GM23248 (cell line): ENCODE results near the gene VPS26C. TPM values are rescaled to one million over a fixed set of nuclear protein-coding genes. Genes with fewer than 3 reads are reported as not detected.

Experiments
- DNase-seq: peaks from one replicate; pipeline ENCODE4 v3.0.0-alpha.2; 2015
- H2AFZ ChIP-seq: fragments of 200-600 bp; sonication (generic); 2 replicates; pipeline ENCODE4 v1.6.1; 2016; ENCODE audit warnings: antibody characterized with exemption
- H3F3A ChIP-seq: fragments of 200-600 bp; sonication (generic); 2 replicates; pipeline ENCODE4 v1.6.1; 2016; ENCODE audit warnings: mild to moderate bottlenecking, antibody characterized with exemption, mixed run types; ENCODE audit not compliant: insufficient read depth
- H3K27ac ChIP-seq: fragments of 200-600 bp; sonication (generic); 2 replicates; pipeline ENCODE4 v1.5.1; 2016; ENCODE audit warnings: mild to moderate bottlenecking
- H3K27me3 ChIP-seq: fragments of 200-600 bp; sonication (generic); replicated peaks from 2 replicates; pipeline ENCODE4 v1.6.1; 2016; ENCODE audit warnings: mild to moderate bottlenecking; ENCODE audit not compliant: insufficient read depth
- H3K36me3 ChIP-seq: fragments of 200-600 bp; sonication (generic); 2 replicates; pipeline ENCODE4 v1.6.1; 2016; ENCODE audit warnings: low read depth, mild to moderate bottlenecking
- H3K4me1 ChIP-seq: fragments of 200-600 bp; sonication (generic); 2 replicates; pipeline ENCODE4 v1.6.1; 2016; ENCODE audit warnings: mild to moderate bottlenecking; ENCODE audit not compliant: insufficient read depth
- H3K4me2 ChIP-seq: fragments of 200-600 bp; sonication (generic); one replicate; pipeline ENCODE4 v1.6.1; 2016; ENCODE audit warnings: mild to moderate bottlenecking; ENCODE audit not compliant: unreplicated experiment
- H3K4me3 ChIP-seq: fragments of 200-600 bp; sonication (generic); 2 replicates; pipeline ENCODE4 v1.5.1; 2016; ENCODE audit warnings: mild to moderate bottlenecking
- H3K79me2 ChIP-seq: fragments of 200-600 bp; sonication (generic); 2 replicates; pipeline ENCODE4 v1.6.1; 2016; ENCODE audit warnings: mild to moderate bottlenecking; ENCODE audit not compliant: insufficient read depth
- H3K9ac ChIP-seq: fragments of 200-600 bp; sonication (generic); 2 replicates; pipeline ENCODE4 v1.6.1; 2016; ENCODE audit warnings: mild to moderate bottlenecking
- H3K9me2 ChIP-seq: fragments of 200-600 bp; sonication (generic); 2 replicates; pipeline ENCODE4 v1.6.1; 2016; ENCODE audit warnings: mixed run types, mild to moderate bottlenecking, moderate library complexity; ENCODE audit not compliant: insufficient read depth
- H3K9me3 ChIP-seq: fragments of 200-600 bp; sonication (generic); one replicate; pipeline ENCODE4 v1.6.1; 2017; ENCODE audit warnings: low read depth
- H4K20me1 ChIP-seq: fragments of 200-600 bp; sonication (generic); 2 replicates; pipeline ENCODE4 v1.6.0; 2016; ENCODE audit not compliant: insufficient read depth
- EZH2 ChIP-seq: fragments of 200-600 bp; sonication (generic); IDR thresholded peaks from 2 replicates; pipeline ENCODE4 v1.6.1; 2018; ENCODE audit warnings: antibody characterized with exemption, mild to moderate bottlenecking; ENCODE audit not compliant: insufficient read depth, poor library complexity, severe bottlenecking
- EZH2phosphoT487 ChIP-seq: fragments of 200-600 bp; sonication (generic); IDR thresholded peaks from 2 replicates; pipeline ENCODE4 v1.6.1; 2018; ENCODE audit warnings: antibody characterized with exemption, moderate library complexity, mild to moderate bottlenecking, low read depth; ENCODE audit not compliant: insufficient read depth
- WGBS, 2 experiments: methylation state at CpG; one replicate each; pipeline ENCODE4 v1.1.6; 2015 to 2017; ENCODE audit warnings: low lambda C conversion rate in 2 of 2, low coverage in 1 of 2; ENCODE audit errors: missing lambda C conversion rate in 2 of 2; 5-methylcytosine and 5-hydroxymethylcytosine counted together
- in situ Hi-C: fragments of 300-500 bp; cut with MboI; formaldehyde crosslinking; loops from 2 replicates; pipeline ENCODE4 v1.15.0; 2020
- polyA plus RNA-seq: library from polyadenylated mRNA; unstranded; fragments of >200 nt; fragmentation: Nextera tagmentation; extraction: Ambion mirVana; gene quantifications from 2 replicates; pipeline ENCODE4 v1.2.1, GENCODE V29; 2016
- total RNA-seq: library from RNA; depleted of rRNA; stranded (reverse); fragments of >200 nt; shearing (Covaris generic); gene quantifications from 2 replicates; pipeline ENCODE4 v1.2.3, GENCODE V29; 2014

Gene VPS26C
- total and polyA plus RNA-seq, 2 experiments from 2014 or later = 42.3 to 55.0 TPM

DNA sequence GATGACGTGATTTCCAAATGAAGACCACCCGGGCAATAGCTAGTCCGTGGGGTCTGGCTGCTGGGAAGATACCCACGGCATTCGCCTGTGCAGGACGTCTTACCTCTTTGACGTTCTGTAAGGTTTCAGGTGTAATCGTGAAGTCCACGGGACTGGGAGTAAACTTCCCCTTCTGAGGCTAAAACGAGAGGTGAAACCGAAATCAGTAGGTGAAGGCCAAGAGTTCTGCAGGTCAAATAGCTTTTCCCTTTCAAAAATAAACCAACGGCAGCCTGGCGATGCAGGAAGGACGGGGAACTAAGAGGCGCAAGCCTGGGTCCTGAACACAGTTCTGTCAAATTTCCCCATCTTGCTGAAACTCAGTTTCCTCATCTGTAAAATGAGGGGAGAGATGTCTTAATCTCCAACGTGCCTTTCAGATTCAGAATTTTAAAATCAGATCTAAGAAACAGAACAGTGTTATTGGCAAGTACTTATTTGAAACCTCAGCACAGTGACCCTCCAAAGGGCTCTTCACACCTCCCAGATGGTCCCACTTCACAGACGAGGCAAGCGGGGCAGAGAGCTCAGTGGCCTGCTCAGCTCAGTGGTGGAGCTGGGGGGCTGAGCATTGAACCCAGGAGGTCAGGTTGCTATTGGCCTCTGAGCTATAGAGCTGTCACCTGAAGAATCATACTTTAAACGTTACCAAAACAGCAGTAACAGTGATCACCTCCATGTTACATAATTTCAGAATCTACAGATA lies 34.7 kb downstream of the VPS26C start:
- WGBS, 2 experiments = 90 to 92% methylated on average over 19 of the region's 19 CpGs

DNA sequence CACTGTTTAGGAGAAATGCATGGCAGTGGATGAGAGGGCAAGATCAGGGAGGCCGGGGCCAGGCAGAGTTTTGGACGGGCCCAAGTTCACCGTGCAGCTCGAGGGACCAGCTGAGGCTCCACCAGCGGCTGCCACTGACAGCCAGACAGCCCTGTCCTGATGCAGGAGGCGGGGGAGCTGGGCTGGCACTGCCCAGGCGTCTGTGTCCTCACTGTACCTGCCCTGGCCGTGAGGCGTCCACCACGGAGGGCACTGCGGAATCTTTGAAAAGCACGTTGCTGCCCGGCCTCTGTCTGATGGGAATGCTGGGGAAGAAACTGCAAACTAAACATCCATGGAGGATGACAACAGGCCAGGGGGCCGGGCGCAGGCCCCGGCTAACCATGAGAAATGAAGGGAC lies 35.5 kb downstream of the VPS26C start:
- H3K27ac ChIP-seq = no peak overlapping the region
- peaks cover 15% of the 10 kb centered on the region for H3K79me2 ChIP-seq
- H2AFZ ChIP-seq = no peak overlapping the region
- H3K4me1 ChIP-seq = no peaks in the 10 kb centered on the region
- WGBS, 2 experiments = 89 to 94% methylated on average over 16 of the region's 16 CpGs
- H3K9me3 ChIP-seq = no peaks in the 10 kb centered on the region
- H3K9me2 ChIP-seq = no peaks in the 10 kb centered on the region
- in situ Hi-C loops = no loop called here
- no peaks in the 10 kb centered on the region for H4K20me1 ChIP-seq
- no peaks in the 10 kb centered on the region for H3K27me3 ChIP-seq
- H3F3A ChIP-seq = no peaks in the 10 kb centered on the region
- H3K9ac ChIP-seq = no peak overlapping the region
- TF ChIP-seq EZH2 = no peak
- TF ChIP-seq EZH2phosphoT487 = no peak
- H3K36me3 ChIP-seq = peaks cover 18% of the 10 kb centered on the region
- no peak for DNase-seq
- H3K4me2 ChIP-seq = no peak overlapping the region
- H3K4me3 ChIP-seq = no peak overlapping the region

More for the DNA sequence above, 34.7 kb downstream of the VPS26C start:
- no peak for DNase-seq
- TF ChIP-seq EZH2 (no peak), EZH2phosphoT487 (no peak)
- H3K4me3 ChIP-seq = no peak overlapping the region
- H3K9ac ChIP-seq = no peak overlapping the region
- no peak overlapping the region for H2AFZ ChIP-seq
- H3K36me3 ChIP-seq = peaks cover 18% of the 10 kb centered on the region
- no peak overlapping the region for H3K4me2 ChIP-seq
- no peaks in the 10 kb centered on the region for H3K9me3 ChIP-seq
- H3F3A ChIP-seq = no peaks in the 10 kb centered on the region
- in situ Hi-C loops = no loop called here
- no peak overlapping the region for H3K27ac ChIP-seq
- peaks cover 17% of the 10 kb centered on the region for H3K79me2 ChIP-seq
- no peaks in the 10 kb centered on the region for H3K27me3 ChIP-seq
- no peaks in the 10 kb centered on the region for H3K9me2 ChIP-seq
- no peaks in the 10 kb centered on the region for H4K20me1 ChIP-seq
- H3K4me1 ChIP-seq = no peaks in the 10 kb centered on the region

DNA sequence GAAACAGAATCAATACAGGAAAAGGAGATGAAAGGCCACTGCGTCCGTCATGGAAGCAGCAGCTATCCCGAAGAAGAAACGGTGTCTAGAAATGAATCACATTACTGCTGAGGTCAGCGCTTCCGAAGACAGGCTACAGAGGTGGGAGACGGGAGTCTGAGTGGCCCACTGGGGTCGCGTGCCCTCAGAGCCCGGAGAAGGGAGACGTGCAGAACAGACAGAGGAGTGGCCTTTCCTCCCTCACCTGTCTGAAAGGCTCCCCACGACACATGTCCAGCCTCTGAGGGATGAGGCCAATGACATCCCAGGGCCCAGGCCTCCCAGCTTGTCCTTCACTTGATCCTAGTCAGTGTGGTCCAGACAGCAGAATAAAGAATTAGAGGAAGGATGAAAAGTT lies 35.9 kb downstream of the VPS26C start:
- Histone ChIP-seq H3K4me2 (no peak overlapping the region), H3K27me3 (no peaks in the 10 kb centered on the region), H3K9me3 (no peaks in the 10 kb centered on the region), H3K9me2 (no peaks in the 10 kb centered on the region), H4K20me1 (no peaks in the 10 kb centered on the region), H3F3A (no peaks in the 10 kb centered on the region), H3K79me2 (peaks cover 14% of the 10 kb centered on the region; the same call in 1 of the 2 replicates), H2AFZ (no peak overlapping the region), H3K4me1 (no peaks in the 10 kb centered on the region), H3K27ac (no peak overlapping the region), H3K36me3 (peaks cover 14% of the 10 kb centered on the region), H3K9ac (no peak overlapping the region), H3K4me3 (no peak overlapping the region)
- WGBS, 2 experiments = 84 to 87% methylated on average over 12 of the region's 12 CpGs
- TF ChIP-seq EZH2phosphoT487 (no peak), EZH2 (no peak)
- DNase-seq = no peak
- in situ Hi-C loops = no loop called here

DNA sequence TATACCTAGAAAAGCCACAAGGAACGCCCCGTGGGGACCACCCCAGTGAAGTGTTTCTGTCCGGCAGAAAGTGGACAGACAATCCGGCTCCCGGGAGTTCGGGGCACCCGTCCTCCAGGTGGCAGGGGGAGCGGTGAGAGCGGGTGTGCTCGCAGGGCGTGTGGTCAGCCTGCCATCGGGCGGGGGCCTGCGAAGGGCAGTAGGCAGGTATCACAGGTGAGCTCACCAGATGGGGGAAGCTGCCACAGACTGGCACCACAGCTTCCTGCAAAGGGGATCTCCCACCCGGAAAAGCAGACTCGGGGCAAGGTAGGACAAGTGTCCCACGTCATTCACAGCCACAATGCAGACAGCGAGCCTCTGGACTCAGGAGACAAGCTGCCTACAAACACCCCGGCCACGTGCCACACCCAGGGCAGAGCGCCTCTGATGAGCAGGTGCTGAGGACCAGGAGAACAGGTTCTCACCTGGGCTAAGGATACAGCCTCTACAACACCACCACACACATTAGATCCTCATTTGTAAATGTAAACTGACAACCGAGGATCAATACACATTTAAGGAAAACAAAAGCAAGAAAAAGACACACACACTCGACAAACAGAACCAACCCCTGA lies 36.4 kb downstream of the VPS26C start:
- Histone ChIP-seq H2AFZ (no peak overlapping the region), H3K9me2 (no peaks in the 10 kb centered on the region), H3K4me2 (no peak overlapping the region), H3K27me3 (no peaks in the 10 kb centered on the region), H3K9ac (no peak overlapping the region), H3K27ac (no peak overlapping the region), H3K79me2 (peaks cover 11% of the 10 kb centered on the region; the same call in 1 of the 2 replicates), H3K36me3 (peaks cover 14% of the 10 kb centered on the region), H3K4me3 (no peak overlapping the region), H4K20me1 (no peaks in the 10 kb centered on the region), H3K4me1 (no peaks in the 10 kb centered on the region), H3F3A (no peaks in the 10 kb centered on the region), H3K9me3 (no peaks in the 10 kb centered on the region)
- WGBS, 2 experiments = 90 to 92% methylated on average over 23 of the region's 23 CpGs
- in situ Hi-C loops = no loop called here
- no peak for DNase-seq
- TF ChIP-seq EZH2phosphoT487 = no peak
- no peak for TF ChIP-seq EZH2
